GM12865 (cell line): ENCODE measurements around the gene PPP2R3C.
"Not testable (repeated sequence)": the region's sequence is repeated elsewhere in the genome, so short reads cannot be mapped to it uniquely, and the experiment has no call there.

ENCODE experiments used
- DNase-seq: peaks from one replicate; pipeline ENCODE4 v3.0.0; 2010; ENCODE audit warnings: low read depth
- H3K4me3 ChIP-seq: 2 replicates; pipeline ENCODE4 v1.5.1; 2011; ENCODE audit warnings: mild to moderate bottlenecking, low read depth, low read length, control low read depth
- TF ChIP-seq, protein P1 (sequence below): IDR thresholded peaks from 2 replicates; pipeline ENCODE4 v1.5.1; 2011; ENCODE audit warnings: low read length, control low read depth, low read depth, inconsistent platforms; ENCODE audit not compliant: insufficient read depth; ENCODE audit errors: missing control alignments

PPP2R3C gene

DNA sequence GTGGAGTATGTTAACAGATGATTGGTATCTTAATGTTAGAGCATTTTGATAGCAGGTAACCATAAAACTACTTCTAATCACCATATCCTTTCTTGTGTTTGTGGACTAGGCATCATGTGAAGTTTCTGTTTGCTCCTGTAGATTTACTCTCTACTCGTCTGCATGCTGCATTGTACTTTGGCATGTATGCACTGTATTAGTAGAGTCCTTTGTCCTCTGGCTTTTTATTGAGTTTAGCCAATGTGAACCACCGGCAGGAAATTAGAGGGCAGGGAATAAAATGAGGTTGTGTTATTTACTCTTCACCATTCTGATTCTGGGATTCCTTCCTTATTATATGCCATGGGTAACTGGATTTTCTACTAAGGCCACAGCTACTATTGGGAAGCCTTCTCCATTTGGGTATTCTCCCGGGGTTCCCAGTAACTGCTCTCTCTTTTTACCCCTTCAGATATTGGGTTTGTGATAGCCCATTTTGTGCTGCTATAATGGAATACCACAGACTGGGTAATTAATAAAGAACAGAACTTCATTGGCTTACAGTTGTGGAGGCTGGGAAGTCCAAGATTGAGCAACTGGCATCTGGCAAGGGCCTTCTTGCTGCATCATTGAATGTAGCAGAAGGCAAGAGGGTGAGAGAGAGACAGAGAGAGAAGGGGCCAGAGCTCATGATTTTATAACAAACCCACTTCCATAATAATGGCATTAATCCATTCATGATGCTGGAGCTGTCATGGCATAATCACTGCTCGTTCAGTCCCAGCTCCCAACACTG is 53.4 kb downstream of the PPP2R3C start:
- no peak for DNase-seq

DNA sequence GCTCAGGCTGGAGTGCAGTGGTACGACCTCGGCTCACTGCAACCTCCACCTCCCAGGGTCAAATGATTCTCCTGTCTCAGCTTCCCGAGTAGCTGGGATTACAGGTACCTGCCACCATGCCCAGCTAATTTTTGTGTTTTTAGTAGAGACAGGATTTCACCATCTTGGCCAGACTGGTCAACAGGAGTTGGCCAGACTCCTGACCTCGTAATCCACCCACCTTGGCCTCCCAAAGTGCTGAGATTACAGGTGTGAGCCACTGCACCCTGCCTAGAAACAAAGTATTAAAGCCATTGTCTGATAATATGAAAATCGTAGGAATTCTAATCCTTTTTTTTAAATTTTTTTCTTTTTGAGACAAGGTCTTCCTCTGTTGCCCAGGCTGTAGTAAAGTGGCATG is 56.1 kb downstream of the PPP2R3C start:
- DNase-seq: not testable (repeated sequence)

More for the DNA sequence above, 53.4 kb downstream of the PPP2R3C start:
- no peak overlapping the region for H3K4me3 ChIP-seq
- TF ChIP-seq, protein P1, sequence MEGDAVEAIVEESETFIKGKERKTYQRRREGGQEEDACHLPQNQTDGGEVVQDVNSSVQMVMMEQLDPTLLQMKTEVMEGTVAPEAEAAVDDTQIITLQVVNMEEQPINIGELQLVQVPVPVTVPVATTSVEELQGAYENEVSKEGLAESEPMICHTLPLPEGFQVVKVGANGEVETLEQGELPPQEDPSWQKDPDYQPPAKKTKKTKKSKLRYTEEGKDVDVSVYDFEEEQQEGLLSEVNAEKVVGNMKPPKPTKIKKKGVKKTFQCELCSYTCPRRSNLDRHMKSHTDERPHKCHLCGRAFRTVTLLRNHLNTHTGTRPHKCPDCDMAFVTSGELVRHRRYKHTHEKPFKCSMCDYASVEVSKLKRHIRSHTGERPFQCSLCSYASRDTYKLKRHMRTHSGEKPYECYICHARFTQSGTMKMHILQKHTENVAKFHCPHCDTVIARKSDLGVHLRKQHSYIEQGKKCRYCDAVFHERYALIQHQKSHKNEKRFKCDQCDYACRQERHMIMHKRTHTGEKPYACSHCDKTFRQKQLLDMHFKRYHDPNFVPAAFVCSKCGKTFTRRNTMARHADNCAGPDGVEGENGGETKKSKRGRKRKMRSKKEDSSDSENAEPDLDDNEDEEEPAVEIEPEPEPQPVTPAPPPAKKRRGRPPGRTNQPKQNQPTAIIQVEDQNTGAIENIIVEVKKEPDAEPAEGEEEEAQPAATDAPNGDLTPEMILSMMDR: no peak

DNA sequence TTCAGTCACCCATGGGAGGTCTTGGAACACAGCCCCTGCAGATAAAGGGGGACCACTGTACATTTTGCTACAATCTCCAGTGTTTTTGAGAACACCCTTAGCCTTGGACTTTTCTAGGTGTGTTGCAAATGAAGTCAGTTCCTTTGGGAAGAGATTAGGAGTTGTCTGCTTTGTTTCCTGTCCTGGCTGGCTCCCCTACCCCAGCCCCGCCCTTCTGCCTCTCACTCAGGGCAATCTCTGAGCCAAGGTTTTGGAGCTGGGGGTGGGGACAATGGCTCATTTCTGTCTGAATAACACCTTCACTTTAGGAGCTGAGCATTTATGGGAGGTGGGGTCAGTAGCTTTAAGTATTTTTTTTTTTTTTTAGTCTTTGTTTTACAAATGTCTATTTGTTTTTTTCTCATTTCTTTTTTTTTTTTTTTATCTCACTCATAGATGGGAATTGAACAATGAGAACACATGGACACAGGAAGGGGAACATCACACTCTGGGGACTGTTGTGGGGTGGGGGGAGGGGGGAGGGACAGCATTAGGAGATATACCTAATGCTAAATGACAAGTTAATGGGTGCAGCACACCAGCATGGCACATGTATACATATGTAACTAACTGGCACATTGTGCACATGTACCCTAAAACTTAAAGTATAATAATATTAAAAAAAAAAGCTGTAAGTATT is 60.5 kb downstream of the PPP2R3C start:
- not testable (repeated sequence) for H3K4me3 ChIP-seq, DNase-seq

More for the DNA sequence above, 56.1 kb downstream of the PPP2R3C start:
- H3K4me3 ChIP-seq: not testable (repeated sequence)

DNA sequence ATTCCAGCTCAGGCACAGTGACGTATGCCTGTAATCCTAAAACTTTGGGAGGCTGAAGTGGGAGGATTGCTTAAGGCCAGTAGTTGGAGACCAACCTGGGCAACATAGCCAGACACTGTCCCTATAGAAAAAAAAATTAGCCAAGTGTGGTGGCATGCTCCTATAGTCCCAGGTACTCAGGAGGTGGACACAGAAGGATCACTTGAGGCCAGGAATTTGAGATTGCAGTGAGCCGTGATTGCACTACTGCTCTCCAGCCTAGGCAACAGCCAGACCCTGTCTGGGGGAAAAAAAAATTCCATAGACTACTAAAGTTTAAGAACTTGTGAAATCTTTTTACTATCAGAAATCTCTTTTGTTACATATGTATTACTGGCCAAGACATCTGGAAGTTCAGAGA is 69.2 kb downstream of the PPP2R3C start:
- no peak for DNase-seq
- TF ChIP-seq, protein P1: no peak
- H3K4me3 ChIP-seq: no peak overlapping the region

DNA sequence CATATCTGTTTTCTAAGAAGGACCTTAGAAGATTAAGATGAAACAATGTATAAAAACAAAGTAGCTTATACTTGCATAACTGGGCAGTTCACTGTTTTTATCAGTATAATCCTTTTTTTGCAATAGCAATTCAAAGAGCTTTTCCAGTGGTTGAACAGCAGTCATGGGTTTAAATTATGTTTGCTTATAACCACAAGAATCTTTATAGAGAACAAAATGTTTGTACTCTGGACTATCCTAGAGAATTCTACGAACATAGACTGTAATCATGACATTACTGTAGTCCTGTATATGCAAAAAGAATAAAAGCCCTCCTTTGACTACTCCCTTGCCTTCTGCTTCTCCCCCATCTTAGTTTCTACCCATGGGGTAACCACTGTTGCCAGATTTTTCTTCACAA is 70.0 kb downstream of the PPP2R3C start:
- TF ChIP-seq, protein P1: no peak
- no peak for DNase-seq
- no peak overlapping the region for H3K4me3 ChIP-seq

DNA sequence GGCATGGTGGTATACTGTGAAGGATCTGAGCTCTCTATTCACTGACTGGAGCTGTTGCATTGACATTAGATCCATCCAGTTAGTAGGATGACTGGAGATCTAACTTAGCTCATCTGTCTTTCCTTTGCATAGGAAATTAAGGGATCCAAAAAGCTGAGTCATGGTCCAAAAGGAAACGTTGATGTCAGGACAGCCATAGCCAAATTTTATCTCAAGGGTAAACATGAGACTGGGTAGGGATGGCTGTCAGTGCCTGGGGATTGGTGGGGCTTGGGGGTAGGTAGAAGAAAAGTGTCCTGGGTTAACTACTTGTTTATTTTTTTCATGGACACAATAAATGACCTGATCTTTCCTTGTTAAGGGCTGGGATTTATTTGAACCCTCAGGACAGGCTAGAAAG is 71.1 kb downstream of the PPP2R3C start:
- no peak for DNase-seq
- H3K4me3 ChIP-seq: no peak overlapping the region
- TF ChIP-seq, protein P1: no peak

DNA sequence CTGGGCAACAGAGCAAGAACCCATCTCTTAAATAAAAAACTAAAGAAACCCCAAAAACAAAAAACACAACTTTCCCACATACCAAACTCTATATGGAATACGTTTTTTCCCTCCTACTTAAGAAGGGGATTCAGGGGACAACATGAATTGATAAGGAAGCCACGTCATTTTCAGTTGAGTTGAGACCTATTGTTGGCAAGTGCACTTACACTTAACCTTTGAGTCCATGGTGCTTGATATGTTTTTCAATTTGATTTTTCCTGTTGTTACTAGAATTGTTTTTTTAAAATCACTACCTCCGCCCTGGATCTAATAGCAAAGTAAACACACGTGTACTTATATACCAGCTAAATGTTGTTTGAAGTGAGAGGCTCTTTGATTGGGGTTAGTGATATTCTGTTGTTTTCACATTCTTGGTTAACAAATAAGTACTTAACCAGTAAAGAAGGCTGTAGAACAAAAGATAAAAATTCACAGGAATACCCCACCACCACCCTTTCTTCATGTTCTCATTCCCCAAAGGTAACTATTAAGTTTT is 73.7 kb downstream of the PPP2R3C start:
- H3K4me3 ChIP-seq: no peak overlapping the region
- DNase-seq: no peak
- TF ChIP-seq, protein P1: no peak
